DMS 273 (cell line): ENCODE results near the gene PHOSPHO1.
"Not testable (repeated sequence)": the region's sequence is repeated elsewhere in the genome, so short reads cannot be mapped to it uniquely, and the experiment has no call there.

Experiments
- DNase-seq: peaks from one replicate; lab custom pipeline; 2025; ENCODE audit not compliant: unreplicated experiment; lab: John Stamatoyannopoulos, UW

Gene PHOSPHO1

GRCh38 chr17:49193513-49194296, 36.9 kb downstream of the PHOSPHO1 start:
- peak; percentile 85 for DNase-seq

- peak; percentile 99 for DNase-seq
Measured at GRCh38 chr17:49191917-49192741, 38.5 kb downstream of the PHOSPHO1 start.

- DNase-seq, result no peak
Measured at GRCh38 chr17:49191409-49191916, 39.1 kb downstream of the PHOSPHO1 start.

GRCh38 chr17:49190932-49191331, 39.7 kb downstream of the PHOSPHO1 start:
- DNase-seq, result peak; percentile 20

GRCh38 chr17:49187301-49187700, 43.3 kb downstream of the PHOSPHO1 start:
- DNase-seq, result no peak

GRCh38 chr17:49185381-49185780, 45.2 kb downstream of the PHOSPHO1 start:
- peak; percentile 7 for DNase-seq

GRCh38 chr17:49184522-49184921, 46.1 kb downstream of the PHOSPHO1 start:
- DNase-seq, result not testable (repeated sequence)

GRCh38 chr17:49183801-49184200, 46.8 kb downstream of the PHOSPHO1 start:
- no peak for DNase-seq

- DNase-seq, result no peak
Measured at GRCh38 chr17:49183341-49183740, 47.2 kb downstream of the PHOSPHO1 start.

GRCh38 chr17:49180998-49181635, 49.5 kb downstream of the PHOSPHO1 start:
- DNase-seq, result no peak

GRCh38 chr17:49180303-49180702, 50.3 kb downstream of the PHOSPHO1 start:
- DNase-seq, result peak; percentile 82

- not testable (repeated sequence) for DNase-seq
Measured at GRCh38 chr17:49175978-49176377, 54.6 kb downstream of the PHOSPHO1 start.
